ENCODE results near the gene GLYR1. TPM values are rescaled to one million over a fixed set of nuclear protein-coding genes. Genes with fewer than 3 reads are reported as not detected.

GLYR1 gene
- total and polyA plus RNA-seq, 2 of the 4 experiments (the other 2 are of a cell fraction): 26.0 to 54.2 TPM

- BruUV-seq (replicated peaks): no TSS peak
These were observed 38.1 kb upstream of the GLYR1 start for GRCh38 chr16:4884972-4885874.

More at GRCh38 chr16:4884972-4885874, 38.1 kb upstream of the GLYR1 start:
- Histone ChIP-seq H2AK5ac (ENCODE audit: low read depth, low read length) (no peak overlapping the region), H3K56ac (ENCODE audit: extremely low read depth, insufficient read depth, low read length) (no peak overlapping the region), H4K20me1 (ENCODE audit: insufficient read depth, low read length) (peaks cover 16% of the 10 kb centered on the region), H3K4me2 (ENCODE audit: low read depth, low read length) (no peak overlapping the region), H4K5ac (ENCODE audit: low read depth, low read length) (no peak overlapping the region), H2BK5ac (ENCODE audit: low read depth, low read length, poor library complexity, severe bottlenecking) (no peak overlapping the region), H3K9me1 (ENCODE audit: insufficient read depth, low read length) (peaks cover 10% of the 10 kb centered on the region), H3K27ac (ENCODE audit: insufficient read depth, low read length) (no peak overlapping the region), H3K9me3 (ENCODE audit: control insufficient read depth, insufficient read depth, low read length) (no peaks in the 10 kb centered on the region), H2BK20ac (ENCODE audit: low read depth, low read length) (no peak overlapping the region), H2BK120ac (ENCODE audit: low read depth, low read length) (no peak overlapping the region), H4K8ac (ENCODE audit: low read depth in 2 of 2, low read length in 2 of 2) (no peak overlapping the region), H2BK15ac (ENCODE audit: low read depth, low read length) (no peak overlapping the region), H3K4me3 (ENCODE audit: insufficient read depth, low read depth, low read length) (no peak overlapping the region), H2AK9ac (replicated peaks; ENCODE audit: low read depth, low read length, poor library complexity) (no peak overlapping the region), H2AFZ (replicated peaks; ENCODE audit: low read length, poor library complexity) (no peak overlapping the region), H3K18ac (ENCODE audit: low read depth, low read length) (no peak overlapping the region), H3K4me1 (ENCODE audit: control insufficient read depth, insufficient read depth, low read length) (peaks cover 9% of the 10 kb centered on the region), H3K4ac (ENCODE audit: low read depth, low read length) (no peak overlapping the region), H3K79me1 (ENCODE audit: low read depth in 1 of 2, low read length in 2 of 2) (peaks cover 0 to 20% of the 10 kb centered on the region in 2 experiments; a peak in 3 of 4 replicates), H3K27me3 (ENCODE audit: control insufficient read depth, insufficient read depth, low read length) (no peaks in the 10 kb centered on the region), H3K36me3 (ENCODE audit: control insufficient read depth, insufficient read depth, low read length) (peaks cover 55% of the 10 kb centered on the region), H3K9ac (ENCODE audit: low read depth, low read length) (no peak overlapping the region), H3K23ac (ENCODE audit: low read depth, low read length) (no peak overlapping the region), H3K14ac (replicated peaks; ENCODE audit: low read depth, low read length) (no peak overlapping the region), H4K91ac (ENCODE audit: insufficient read depth, low read depth, low read length) (no peak overlapping the region)
- ATAC-seq (ENCODE audit: low read depth) (no peak), DNase-seq (no peak)
- no peak for TF ChIP-seq RFX5 (IDR thresholded peaks at IDR 0.05; ENCODE audit: low read depth, low read length)
- no peak for TF ChIP-seq NFE2L2 (IDR thresholded peaks at IDR 0.05; ENCODE audit: low read depth, low read length)
- TF ChIP-seq MAZ (IDR thresholded peaks at IDR 0.05; ENCODE audit: borderline replicate concordance, low read depth, low read length): no peak
- dilution Hi-C loops (cut with HindIII; ENCODE audit: low sequenced_read_pairs, unreplicated experiment): no loop called here
- WGBS, 2 experiments (ENCODE audit: extremely low coverage in 2 of 2, insufficient read length in 1 of 2): 96% methylated on average over 40 of the region's 45 CpGs; no CpG with 5 or more reads in 1 of the 2 experiments
- ChIA-PET POLR2A (ENCODE audit: unreplicated experiment) (no interaction called here), CTCF (no interaction called here)
- intact Hi-C loops (cut with micrococcal nuclease): loop anchor here (5.0 kb wide), 1 partner anchor 57 kb away; no protein-coding TSS in a partner anchor
- in situ Hi-C loops (cut with MboI; ENCODE audit: low sequenced_read_pairs): loop anchor here (10.0 kb wide), 1 partner anchor 60 kb away; no protein-coding TSS in a partner anchor
